HepG2 (cell line): ENCODE data around the gene TTLL1. TPM values are rescaled to one million over a fixed set of nuclear protein-coding genes. Genes with fewer than 3 reads are reported as not detected.

ENCODE experiments used
- ATAC-seq: fragments of 200-7000 bp; cut with Tn5 transposase; 3 replicates; pipeline ENCODE4 v1.9.1; 2020; ENCODE audit warnings: mild to moderate bottlenecking, moderate library complexity
- BruUV-seq: library from RNA; stranded (reverse); fragments of 400-500 nt; replicated peaks from 2 replicates; lab custom pipeline; 2021; lab: Mats Ljungman, UMichigan
- CTCF ChIA-PET: fragments of 300-600 bp; formaldehyde crosslinking; extraction: SDS; loops from one replicate; lab custom pipeline; 2021; ENCODE audit warnings: low total read pairs, inconsistent platforms, low intra/inter-chr PET ratio; lab: Yijun Ruan, JAX
- POLR2A ChIA-PET: fragments of 350-600 bp; sonication (Branson Sonifier 250); formaldehyde crosslinking; loops from one replicate; lab custom pipeline; 2020; ENCODE audit warnings: antibody characterized with exemption, inconsistent platforms; lab: Yijun Ruan, JAX
- DNase-seq: peaks from one replicate; pipeline ENCODE4 v3.0.0-alpha.2; 2015; ENCODE audit warnings: low spot score
- FAIRE-seq: peaks from 3 replicates; lab custom pipeline; 2011; peaks lifted over from hg19 to GRCh38; lab: Jason Lieb, UNC
- H2AFZ ChIP-seq: one replicate; pipeline ENCODE4 v1.6.1; 2011; ENCODE audit warnings: low read length, inconsistent platforms
- H3K27ac ChIP-seq: fragments of 300-600 bp; 3 replicates; pipeline ENCODE4 v1.8.0; 2011; ENCODE audit warnings: mixed run types, mild to moderate bottlenecking, mixed read lengths, low read length, inconsistent platforms; ENCODE audit not compliant: insufficient read depth; ENCODE audit errors: extremely low read length
- H3K27me3 ChIP-seq, 2 experiments: fragments of 200-600 bp in 1 of 2; 2 replicates in 1 of 2; 3 replicates in 1 of 2; pipeline versions ENCODE4 v1.6.0 to v1.8.0; 2011; ENCODE audit warnings: low read length in 2 of 2, mild to moderate bottlenecking in 2 of 2, moderate library complexity in 2 of 2, inconsistent platforms in 1 of 2; ENCODE audit not compliant: insufficient read depth in 2 of 2, control insufficient read depth in 1 of 2
- H3K36me3 ChIP-seq, 2 experiments: fragments of 200-600 bp in 1 of 2; replicated peaks in 1 of 2; 2 replicates in 1 of 2; 3 replicates in 1 of 2; pipeline versions ENCODE4 v1.5.1 to v1.8.0; 2011; ENCODE audit warnings: low read length in 2 of 2, inconsistent platforms in 1 of 2; ENCODE audit not compliant: insufficient read depth in 2 of 2, control insufficient read depth in 1 of 2
- H3K4me1 ChIP-seq: 2 replicates; pipeline ENCODE4 v1.5.1; 2012; ENCODE audit warnings: low read length, inconsistent platforms; ENCODE audit not compliant: insufficient read depth
- H3K4me2 ChIP-seq: 2 replicates; pipeline ENCODE4 v1.6.0; 2011; ENCODE audit warnings: low read depth, low read length, inconsistent platforms
- H3K4me3 ChIP-seq, 3 experiments: fragments of 200-600 bp in 1 of 3; sonication (generic), shearing (Covaris generic) in 1 of 3; replicated peaks in 1 of 3; 2 replicates each; pipeline ENCODE4 v1.5.1; 2011 to 2016; ENCODE audit warnings: low read length in 3 of 3, inconsistent platforms in 2 of 3, low read depth in 2 of 3, mild to moderate bottlenecking in 2 of 3, control low read depth in 1 of 3, mixed read lengths in 1 of 3; ENCODE audit not compliant: insufficient read depth in 1 of 3
- H3K79me2 ChIP-seq: one replicate; pipeline ENCODE4 v1.6.1; 2011; ENCODE audit warnings: low read length, inconsistent platforms; ENCODE audit not compliant: insufficient read depth
- H3K9ac ChIP-seq: 2 replicates; pipeline ENCODE4 v1.6.0; 2011; ENCODE audit warnings: mild to moderate bottlenecking, low read depth, low read length, inconsistent platforms; ENCODE audit not compliant: insufficient read depth
- H3K9me3 ChIP-seq: 2 replicates; pipeline ENCODE4 v1.5.1; 2012; ENCODE audit warnings: mild to moderate bottlenecking, low read length
- H4K20me1 ChIP-seq: 2 replicates; pipeline ENCODE4 v1.6.0; 2011; ENCODE audit warnings: inconsistent platforms, mild to moderate bottlenecking, low read length, moderate library complexity; ENCODE audit not compliant: insufficient read depth
- AHR ChIP-seq: IDR thresholded peaks from 2 replicates; pipeline ENCODE4 v1.6.1; 2018; ENCODE audit warnings: missing genetic modification reagents, missing compliant biosample characterization
- ATF2 ChIP-seq: sonication (generic); formaldehyde crosslinking; IDR thresholded peaks from 2 replicates; pipeline ENCODE4 v1.4.0; 2020; ENCODE audit warnings: missing genetic modification reagents
- FOXM1 ChIP-seq: sonication (generic); formaldehyde crosslinking; IDR thresholded peaks from 2 replicates; pipeline ENCODE4 v1.5.0; 2020; ENCODE audit warnings: missing genetic modification reagents
- IRX3 ChIP-seq: sonication (generic); formaldehyde crosslinking; IDR thresholded peaks from 2 replicates; pipeline ENCODE4 v1.8.1; 2023; ENCODE audit warnings: mild to moderate bottlenecking, low read depth, missing genetic modification reagents, borderline replicate concordance
- JARID2 ChIP-seq: sonication (generic); formaldehyde crosslinking; IDR thresholded peaks from 2 replicates; pipeline ENCODE4 v1.8.1; 2023; ENCODE audit warnings: missing genetic modification reagents, inconsistent platforms; ENCODE audit not compliant: insufficient replicate concordance
- KDM2A ChIP-seq: sonication (generic); formaldehyde crosslinking; IDR thresholded peaks from 2 replicates; pipeline ENCODE4 v1.4.0; 2020; ENCODE audit warnings: low read depth, missing genetic modification reagents, borderline replicate concordance
- MAX ChIP-seq: IDR thresholded peaks from 2 replicates; pipeline ENCODE4 v1.6.1; 2012; ENCODE audit warnings: inconsistent platforms
- MLLT10 ChIP-seq: sonication (generic); formaldehyde crosslinking; IDR thresholded peaks from 2 replicates; pipeline ENCODE4 v1.4.0; 2020; ENCODE audit warnings: missing genetic modification reagents
- NCOA1 ChIP-seq: sonication (generic); formaldehyde crosslinking; IDR thresholded peaks from 2 replicates; pipeline ENCODE4 v1.9.0; 2021; ENCODE audit warnings: missing genetic modification reagents
- PLSCR1 ChIP-seq: sonication (generic); formaldehyde crosslinking; IDR thresholded peaks from 2 replicates; pipeline ENCODE4 v1.5.0; 2020; ENCODE audit warnings: missing genetic modification reagents, mild to moderate bottlenecking, borderline replicate concordance
- SIN3B ChIP-seq: fragments of 150-350 bp; IDR thresholded peaks from 2 replicates; pipeline ENCODE4 v1.6.1; 2014; ENCODE audit warnings: low read length
- ZBTB26 ChIP-seq: IDR thresholded peaks from 2 replicates; pipeline ENCODE4 v1.6.1; 2016; ENCODE audit warnings: missing compliant biosample characterization, missing genetic modification reagents, borderline replicate concordance
- ZBTB38 ChIP-seq: sonication (generic); formaldehyde crosslinking; IDR thresholded peaks from 2 replicates; pipeline ENCODE4 v1.5.1; 2020; ENCODE audit warnings: mild to moderate bottlenecking, missing genetic modification reagents
- ZNF251 ChIP-seq: sonication (generic); formaldehyde crosslinking; IDR thresholded peaks from 2 replicates; pipeline ENCODE4 v1.9.0; 2021; ENCODE audit warnings: mild to moderate bottlenecking, missing genetic modification reagents
- ZNF335 ChIP-seq: sonication (generic); formaldehyde crosslinking; IDR thresholded peaks from 2 replicates; pipeline ENCODE4 v1.4.0; 2020; ENCODE audit warnings: missing genetic modification reagents
- ZNF563 ChIP-seq: sonication (generic); formaldehyde crosslinking; IDR thresholded peaks from 2 replicates; pipeline ENCODE4 v1.8.0; 2022; ENCODE audit warnings: mild to moderate bottlenecking, moderate library complexity, missing genetic modification reagents
- WGBS: methylation state at CpG from one replicate; pipeline ENCODE4 v1.1.6; 2017; ENCODE audit warnings: low lambda C conversion rate; 5-methylcytosine and 5-hydroxymethylcytosine counted together
- in situ Hi-C: cut with HindIII; loops from 2 replicates; pipeline ENCODE4 v1.10.0; 2017; ENCODE audit warnings: low pct_unique_long_range_greater_than_20kb; ENCODE audit not compliant: extremely low pct_ligation_motif_present
- intact Hi-C: fragments of 100-400 bp; cut with micrococcal nuclease; formaldehyde crosslinking; loops from one replicate; pipeline ENCODE4 v1.10.0; 2022; ENCODE audit not compliant: unreplicated experiment
- polyA plus RNA-seq, 8 experiments: library from polyadenylated mRNA; depleted of rRNA in 3 of 8; stranded (reverse) in 7 of 8; unstranded in 1 of 8; fragments of >200 nt; fragmentation: Illumina TruSeq in 4 of 8; extraction: Trizol in 4 of 8; gene quantifications; 2 replicates each; pipeline versions ENCODE4 v1.2.1 to v1.2.3, GENCODE V29; 2011 to 2016; ENCODE audit warnings: low read depth in 4 of 8, missing spikeins in 1 of 8, mixed read lengths in 1 of 8; ENCODE audit not compliant: insufficient read depth in 1 of 8
- total RNA-seq, 5 experiments: library from RNA; depleted of rRNA; stranded (reverse); fragments of >200 nt; fragmentation: Illumina TruSeq; extraction: Trizol; gene quantifications; 2 replicates each; pipeline ENCODE4 v1.2.3, GENCODE V29; 2016; ENCODE audit warnings: low read depth in 1 of 5

TTLL1 gene
- total and polyA plus RNA-seq, 2 of the 13 experiments (the other 11 are each of a cell fraction or from before 2014, with no cell fraction given), result 1.6 to 5.3 TPM

- TF ChIP-seq IRX3 (CRISPR knock-in tag), result no peak
- TF ChIP-seq FOXM1 (CRISPR knock-in tag), result no peak
- TF ChIP-seq MLLT10 (CRISPR knock-in tag), result no peak
- TF ChIP-seq JARID2, result no peak
- TF ChIP-seq ZNF251 (CRISPR knock-in tag), result no peak
- no peak for TF ChIP-seq ZBTB38 (CRISPR knock-in tag)
- TF ChIP-seq SIN3B, result no peak
- TF ChIP-seq PLSCR1, result no peak
- TF ChIP-seq ZBTB26, result peak; percentile 91; the same call in 1 of the 2 replicates
Observed at GRCh38 chr22:42994917-42995562, 94.2 kb downstream of the TTLL1 start (continued).

GRCh38 chr22:42994276-42994916 is 94.8 kb downstream of the TTLL1 start:
- FAIRE-seq (no peak), ATAC-seq (peak; percentile 69), DNase-seq (peak; percentile 27)
- peak overlapping the region; percentile 100 for H3K4me2 ChIP-seq
- H3K9me3 ChIP-seq, result no peaks in the 10 kb centered on the region
- H3K4me3 ChIP-seq, result peak overlapping the region; percentile 47 to 81 (median 64)
- in situ Hi-C loops, result loop anchor here (5.0 kb wide), 1 partner anchor 52 kb away; no protein-coding TSS in a partner anchor
- BruUV-seq, result TSS peak; percentile 62
- CTCF ChIA-PET, result no interaction called here
- peaks cover 77% of the 10 kb centered on the region for H3K79me2 ChIP-seq
- no peaks in the 10 kb centered on the region for H3K36me3 ChIP-seq
- peaks cover 7% of the 10 kb centered on the region; the same call in 1 of the 2 replicates for H4K20me1 ChIP-seq
- peaks cover 94% of the 10 kb centered on the region for H3K4me1 ChIP-seq
- POLR2A ChIA-PET, result interaction anchor here (0.8 to 6.1 kb wide), 31 partner anchors 10 to 379 kb away, joined by 3 to 185 read pairs (median 6); partner anchors contain the start of gene PACSIN2
- intact Hi-C loops, result loop anchor here (5.0 to 10.0 kb wide), 2 partner anchors 38 to 50 kb away; no protein-coding TSS in a partner anchor
- peak overlapping the region; percentile 85 for H3K9ac ChIP-seq
- H3K27ac ChIP-seq, result peak overlapping the region; percentile 100
- no peaks in the 10 kb centered on the region for H3K27me3 ChIP-seq
- H2AFZ ChIP-seq, result no peak overlapping the region
- WGBS, result 0% methylated on average over 1 of the region's 12 CpGs
- TF ChIP-seq KDM2A (CRISPR knock-in tag) (0 out of 2 replicates have a peak, but pooled peaks have one; percentile 38), AHR (peak; percentile 17; the same call in 1 of the 2 replicates), ZNF563 (CRISPR knock-in tag) (no peak), ZNF335 (CRISPR knock-in tag) (no peak), ATF2 (CRISPR knock-in tag) (0 out of 2 replicates have a peak, but pooled peaks have one; percentile 1), NCOA1 (CRISPR knock-in tag) (0 out of 2 replicates have a peak, but pooled peaks have one; percentile 66), MAX (peak; percentile 69; the same call in 1 of the 2 replicates)
